H9 (cell line): ENCODE results near the gene CFAP45. TPM values are rescaled to one million over a fixed set of nuclear protein-coding genes. Genes with fewer than 3 reads are reported as not detected.

ENCODE experiments used
- DNase-seq: peaks from one replicate; pipeline ENCODE4 v3.0.0-alpha.2; 2017
- H2AFZ ChIP-seq: one replicate; pipeline ENCODE4 v1.6.1; 2013; ENCODE audit warnings: mild to moderate bottlenecking, low read length, control low read depth, moderate library complexity
- H2AK5ac ChIP-seq: 2 replicates; pipeline ENCODE4 v1.6.1; 2013; ENCODE audit warnings: low read length, control low read depth, mixed read lengths; ENCODE audit not compliant: insufficient read length
- H2BK120ac ChIP-seq: one replicate; pipeline ENCODE4 v1.6.1; 2013; ENCODE audit warnings: low read depth, mild to moderate bottlenecking, low read length, control low read depth, inconsistent platforms; ENCODE audit not compliant: poor library complexity, severe bottlenecking
- H2BK12ac ChIP-seq: 2 replicates; pipeline ENCODE4 v1.6.1; 2013; ENCODE audit warnings: low read length, control low read depth, mixed read lengths, low read depth; ENCODE audit not compliant: insufficient read length
- H2BK15ac ChIP-seq: 2 replicates; pipeline ENCODE4 v1.6.1; 2013; ENCODE audit warnings: low read depth, low read length, control low read depth
- H2BK20ac ChIP-seq: one replicate; pipeline ENCODE4 v1.6.1; 2013; ENCODE audit warnings: low read depth, mild to moderate bottlenecking, low read length, control low read depth, inconsistent platforms; ENCODE audit not compliant: poor library complexity, severe bottlenecking
- H2BK5ac ChIP-seq: 2 replicates; pipeline ENCODE4 v1.6.1; 2013; ENCODE audit warnings: low read length, control low read depth, mixed read lengths; ENCODE audit not compliant: insufficient read length
- H3K14ac ChIP-seq: 2 replicates; pipeline ENCODE4 v1.6.1; 2013; ENCODE audit warnings: low read length, control low read depth; ENCODE audit not compliant: insufficient read depth
- H3K18ac ChIP-seq: 2 replicates; pipeline ENCODE4 v1.6.1; 2013; ENCODE audit warnings: low read depth, mild to moderate bottlenecking, mixed read lengths, low read length, control low read depth; ENCODE audit not compliant: insufficient read length
- H3K23ac ChIP-seq: 2 replicates; pipeline ENCODE4 v1.6.1; 2013; ENCODE audit warnings: low read length, control low read depth, mixed read lengths, low read depth; ENCODE audit not compliant: insufficient read length
- H3K23me2 ChIP-seq: 2 replicates; pipeline ENCODE4 v1.6.1; 2013; ENCODE audit warnings: low read depth, mild to moderate bottlenecking, mixed read lengths, low read length, control low read depth; ENCODE audit not compliant: insufficient read length, poor library complexity, severe bottlenecking
- H3K27ac ChIP-seq: 2 replicates; pipeline ENCODE4 v1.5.1; 2013; ENCODE audit warnings: low read length, control low read depth, mixed read lengths, low read depth; ENCODE audit not compliant: insufficient read length
- H3K27me3 ChIP-seq: 2 replicates; pipeline ENCODE4 v1.6.1; 2013; ENCODE audit warnings: low read length, control low read depth, inconsistent platforms; ENCODE audit not compliant: insufficient read depth
- H3K4ac ChIP-seq: 2 replicates; pipeline ENCODE4 v1.6.1; 2013; ENCODE audit warnings: low read depth, mild to moderate bottlenecking, control low read depth, inconsistent platforms, low read length, moderate library complexity
- H3K4me1 ChIP-seq: 2 replicates; pipeline ENCODE4 v1.6.1; 2013; ENCODE audit warnings: low read length, control low read depth, inconsistent platforms; ENCODE audit not compliant: insufficient read depth
- H3K4me2 ChIP-seq: 2 replicates; pipeline ENCODE4 v1.6.1; 2013; ENCODE audit warnings: low read length, control low read depth, mixed read lengths; ENCODE audit not compliant: insufficient read length, insufficient read depth
- H3K56ac ChIP-seq: 2 replicates; pipeline ENCODE4 v1.6.1; 2013; ENCODE audit warnings: low read depth, mild to moderate bottlenecking, mixed read lengths, low read length, control low read depth; ENCODE audit not compliant: insufficient read length
- H3K79me1 ChIP-seq: 2 replicates; pipeline ENCODE4 v1.6.1; 2013; ENCODE audit warnings: low read depth, mild to moderate bottlenecking, moderate library complexity, low read length, control low read depth, inconsistent platforms; ENCODE audit not compliant: insufficient read depth, poor library complexity, severe bottlenecking
- H3K79me2 ChIP-seq: 2 replicates; pipeline ENCODE4 v1.6.1; 2013; ENCODE audit warnings: low read length, control low read depth, inconsistent platforms; ENCODE audit not compliant: insufficient read depth
- H3K9ac ChIP-seq: 2 replicates; pipeline ENCODE4 v1.6.1; 2013; ENCODE audit warnings: low read length, control low read depth, mixed read lengths; ENCODE audit not compliant: insufficient read length; ENCODE audit errors: extremely low read depth
- H3K9me3 ChIP-seq: one replicate; pipeline ENCODE4 v1.6.1; 2013; ENCODE audit warnings: low read depth, low read length, inconsistent platforms; ENCODE audit not compliant: control insufficient read depth
- H3T11ph ChIP-seq: one replicate; pipeline ENCODE4 v1.6.1; 2013; ENCODE audit warnings: mild to moderate bottlenecking, low read length, control low read depth, inconsistent platforms
- H4K20me1 ChIP-seq: one replicate; pipeline ENCODE4 v1.6.1; 2013; ENCODE audit not compliant: control insufficient read depth, insufficient read length, insufficient read depth
- H4K5ac ChIP-seq: 2 replicates; pipeline ENCODE4 v1.6.1; 2013; ENCODE audit warnings: low read depth, mild to moderate bottlenecking, mixed read lengths, low read length, control low read depth; ENCODE audit not compliant: insufficient read length
- H4K8ac ChIP-seq: replicated peaks from 2 replicates; pipeline ENCODE4 v1.6.1; 2013; ENCODE audit warnings: low read length, control low read depth, mixed read lengths, low read depth; ENCODE audit not compliant: insufficient read length
- H4K91ac ChIP-seq: 2 replicates; pipeline ENCODE4 v1.6.1; 2013; ENCODE audit warnings: low read depth, mild to moderate bottlenecking, moderate library complexity, mixed read lengths, low read length, control low read depth; ENCODE audit not compliant: insufficient read length
- H3K27ac Mint-ChIP-seq, 3 experiments: 2 replicates in 2 of 3; 3 replicates in 1 of 3; pipeline ENCODE4 v1.8.0; 2020 to 2021; ENCODE audit warnings: mixed read lengths in 3 of 3, mild to moderate bottlenecking in 1 of 3, moderate library complexity in 1 of 3
- H3K27me3 Mint-ChIP-seq: 2 replicates; pipeline ENCODE4 v1.8.0; 2021; ENCODE audit warnings: low read depth, mild to moderate bottlenecking, moderate library complexity, mixed read lengths
- H3K36me3 Mint-ChIP-seq, 3 experiments: 2 replicates in 2 of 3; 3 replicates in 1 of 3; pipeline ENCODE4 v1.8.0; 2020 to 2021; ENCODE audit warnings: low read depth in 3 of 3, mixed read lengths in 3 of 3; ENCODE audit not compliant: insufficient read depth in 1 of 3
- H3K4me1 Mint-ChIP-seq, 2 experiments: 2 replicates each; pipeline ENCODE4 v1.8.0; 2020; ENCODE audit warnings: mixed read lengths in 2 of 2
- H3K4me3 Mint-ChIP-seq, 2 experiments: 2 replicates in 1 of 2; 3 replicates in 1 of 2; pipeline ENCODE4 v1.8.0; 2020 to 2021; ENCODE audit warnings: mild to moderate bottlenecking in 2 of 2, mixed read lengths in 2 of 2, moderate library complexity in 1 of 2
- H3K9me3 Mint-ChIP-seq, 2 experiments: 2 replicates in 1 of 2; 3 replicates in 1 of 2; pipeline ENCODE4 v1.8.0; 2020; ENCODE audit warnings: mild to moderate bottlenecking in 2 of 2, mixed read lengths in 2 of 2, moderate library complexity in 1 of 2
- WGBS: extraction: QIAGEN DNeasy Blood & Tissue Kit; methylation state at CpG from one replicate; pipeline ENCODE4 v1.1.7; 2013; ENCODE audit warnings: missing lambda C conversion rate, low lambda C conversion rate, mixed read lengths; ENCODE audit not compliant: insufficient read length; ENCODE audit errors: extremely low coverage; 5-methylcytosine and 5-hydroxymethylcytosine counted together
- total RNA-seq: library from RNA; stranded (reverse); gene quantifications from 2 replicates; pipeline ENCODE4 v1.2.1, GENCODE V29; 2021
- TF ChIP-seq, protein P1 (sequence below): fragments of 200-600 bp; sonication (generic); conservative IDR thresholded peaks from 3 replicates; pipeline ENCODE4 v1.8.0; 2021; ENCODE audit warnings: antibody characterized with exemption, mild to moderate bottlenecking

CFAP45 gene
- total RNA-seq, 1 experiment from 2014 or later = 0.85 TPM

DNA sequence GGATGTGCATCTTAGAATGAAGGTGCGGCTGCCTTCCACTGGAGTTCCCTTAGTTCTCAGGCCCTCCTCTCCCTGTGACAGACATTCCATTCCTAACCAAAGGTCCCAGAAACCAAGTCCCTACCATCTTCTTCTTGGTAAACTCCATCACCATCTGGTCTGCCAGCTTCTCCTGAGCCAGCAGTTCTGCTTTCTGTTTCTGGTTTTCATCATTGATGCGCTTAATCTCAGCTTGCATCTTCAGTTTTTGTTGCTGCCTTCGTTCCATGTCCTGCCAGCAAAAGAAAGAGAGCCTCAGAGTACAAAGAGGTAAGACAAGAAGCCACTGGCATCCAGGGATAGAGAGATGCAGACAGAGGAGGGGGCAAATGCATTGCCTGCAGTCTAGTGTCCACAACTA, 19.5 kb downstream of the CFAP45 start:
- no peaks in the 10 kb centered on the region for H3K4me1 ChIP-seq
- H3K23me2 ChIP-seq = no peaks in the 10 kb centered on the region
- Mint-ChIP-seq H3K4me1 (no peaks in the 10 kb centered on the region), H3K27ac (no peak overlapping the region), H3K9me3 (no peaks in the 10 kb centered on the region), H3K4me3 (no peak overlapping the region), H3K27me3 (peaks cover 3% of the 10 kb centered on the region), H3K36me3 (no peaks in the 10 kb centered on the region)
- H4K20me1 ChIP-seq = no peaks in the 10 kb centered on the region
- no peak overlapping the region for H4K8ac ChIP-seq
- H4K91ac ChIP-seq = no peak overlapping the region
- H3K56ac ChIP-seq = no peak overlapping the region
- no CpG with 5 or more reads among the region's 3 CpGs for WGBS
- H3K14ac ChIP-seq = no peak overlapping the region
- no peak for DNase-seq
- H2BK15ac ChIP-seq = no peak overlapping the region
- H3T11ph ChIP-seq = no peak overlapping the region
- no peak overlapping the region for H3K27ac ChIP-seq
- no peak overlapping the region for H2AFZ ChIP-seq
- H3K79me1 ChIP-seq = no peaks in the 10 kb centered on the region
- no peak overlapping the region for H2AK5ac ChIP-seq
- no peak overlapping the region for H3K23ac ChIP-seq
- no peak overlapping the region for H2BK20ac ChIP-seq
- H3K9me3 ChIP-seq = no peaks in the 10 kb centered on the region
- no peak overlapping the region for H3K4me2 ChIP-seq
- no peak overlapping the region for H3K9ac ChIP-seq
- H2BK5ac ChIP-seq = no peak overlapping the region
- TF ChIP-seq, protein P1, sequence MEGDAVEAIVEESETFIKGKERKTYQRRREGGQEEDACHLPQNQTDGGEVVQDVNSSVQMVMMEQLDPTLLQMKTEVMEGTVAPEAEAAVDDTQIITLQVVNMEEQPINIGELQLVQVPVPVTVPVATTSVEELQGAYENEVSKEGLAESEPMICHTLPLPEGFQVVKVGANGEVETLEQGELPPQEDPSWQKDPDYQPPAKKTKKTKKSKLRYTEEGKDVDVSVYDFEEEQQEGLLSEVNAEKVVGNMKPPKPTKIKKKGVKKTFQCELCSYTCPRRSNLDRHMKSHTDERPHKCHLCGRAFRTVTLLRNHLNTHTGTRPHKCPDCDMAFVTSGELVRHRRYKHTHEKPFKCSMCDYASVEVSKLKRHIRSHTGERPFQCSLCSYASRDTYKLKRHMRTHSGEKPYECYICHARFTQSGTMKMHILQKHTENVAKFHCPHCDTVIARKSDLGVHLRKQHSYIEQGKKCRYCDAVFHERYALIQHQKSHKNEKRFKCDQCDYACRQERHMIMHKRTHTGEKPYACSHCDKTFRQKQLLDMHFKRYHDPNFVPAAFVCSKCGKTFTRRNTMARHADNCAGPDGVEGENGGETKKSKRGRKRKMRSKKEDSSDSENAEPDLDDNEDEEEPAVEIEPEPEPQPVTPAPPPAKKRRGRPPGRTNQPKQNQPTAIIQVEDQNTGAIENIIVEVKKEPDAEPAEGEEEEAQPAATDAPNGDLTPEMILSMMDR = no peak
- H4K5ac ChIP-seq = no peak overlapping the region
- H3K4ac ChIP-seq = no peak overlapping the region
- H3K27me3 ChIP-seq = no peaks in the 10 kb centered on the region
- no peaks in the 10 kb centered on the region for H3K79me2 ChIP-seq
- H2BK120ac ChIP-seq = no peak overlapping the region
- H2BK12ac ChIP-seq = no peak overlapping the region
- H3K18ac ChIP-seq = no peak overlapping the region
